Ascending aorta (tissue), 2 donors: ENCODE results near the gene ALS2. TPM values are rescaled to one million over a fixed set of nuclear protein-coding genes. Genes with fewer than 3 reads are reported as not detected.

Experiments
- DNase-seq, 2 donors: peaks; one replicate each; pipeline ENCODE4 v3.0.0-alpha.2; 2019; ENCODE audit warnings: low spot score in 2 of 2
- H3K27ac ChIP-seq, 2 donors: fragments of 200-600 bp; sonication (generic); one replicate each; pipeline ENCODE4 v1.5.1; 2016 to 2017; ENCODE audit warnings: mild to moderate bottlenecking in 1 of 2
- H3K27me3 ChIP-seq: fragments of 200-600 bp; sonication (generic); one replicate; pipeline ENCODE4 v1.5.1; 2017
- H3K36me3 ChIP-seq, 2 donors: fragments of 200-600 bp; sonication (generic); one replicate each; pipeline ENCODE4 v1.5.1; 2016
- H3K4me1 ChIP-seq, 2 donors: fragments of 200-600 bp; sonication (generic); one replicate each; pipeline ENCODE4 v1.5.1; 2016 to 2017; ENCODE audit warnings: mild to moderate bottlenecking in 1 of 2
- H3K4me3 ChIP-seq, 2 donors: fragments of 200-600 bp; sonication (generic); one replicate each; pipeline ENCODE4 v1.5.1; 2016 to 2017; ENCODE audit warnings: mild to moderate bottlenecking in 1 of 2
- H3K9me3 ChIP-seq, 2 donors: fragments of 200-600 bp; sonication (generic); one replicate each; pipeline ENCODE4 v1.5.1; 2016
- CTCF ChIP-seq, 3 experiments: fragments of 200-600 bp in 2 of 3; fragments of 450-650 bp in 1 of 3; sonication (generic) in 2 of 3; IDR thresholded peaks; one replicate each; pipeline ENCODE4 v1.5.1; 2016 to 2019; ENCODE audit warnings: antibody characterized with exemption in 3 of 3, mild to moderate bottlenecking in 1 of 3, moderate library complexity in 1 of 3
- intact Hi-C: fragments of 100-400 bp; cut with DNase I; formaldehyde crosslinking; loops from one replicate; pipeline ENCODE4 v1.15.1; 2023
- total RNA-seq: library from RNA; depleted of rRNA; stranded (reverse); fragments of >200 nt; gene quantifications from one replicate; pipeline ENCODE4 v1.1.0, GENCODE V29; 2016

ALS2 gene
- total RNA-seq, 1 donor from 2014 or later, result 6.5 TPM

- no peak for TF ChIP-seq CTCF (IDR thresholded peaks at IDR 0.05)
- H3K4me1 ChIP-seq, result peaks cover 0 to 7% of the 10 kb centered on the region in 2 donors
Observed at GRCh38 chr2:201775326-201775725, 5.4 kb downstream of the ALS2 start.

GRCh38 chr2:201774546-201774945, 6.2 kb downstream of the ALS2 start:
- Histone ChIP-seq H3K4me1 (peaks cover 0 to under 1% of the 10 kb centered on the region in 2 donors), H3K27me3 (no peaks in the 10 kb centered on the region), H3K9me3 (no peaks in the 10 kb centered on the region), H3K36me3 (no peaks in the 10 kb centered on the region), H3K4me3 (no peak overlapping the region), H3K27ac (no peak overlapping the region)
- no peak for DNase-seq
- intact Hi-C loops, result no loop called here
- TF ChIP-seq CTCF (IDR thresholded peaks at IDR 0.05), result no peak

More at GRCh38 chr2:201775326-201775725, 5.4 kb downstream of the ALS2 start:
- H3K9me3 ChIP-seq, result no peaks in the 10 kb centered on the region
- no peak for DNase-seq
- intact Hi-C loops, result no loop called here
- H3K4me3 ChIP-seq, result no peak overlapping the region
- no peaks in the 10 kb centered on the region for H3K36me3 ChIP-seq
- no peaks in the 10 kb centered on the region for H3K27me3 ChIP-seq
- H3K27ac ChIP-seq, result no peak overlapping the region

GRCh38 chr2:201773990-201774389, 6.7 kb downstream of the ALS2 start:
- DNase-seq, result no peak
- H3K27ac ChIP-seq, result no peak overlapping the region
- no peaks in the 10 kb centered on the region for H3K27me3 ChIP-seq
- no peaks in the 10 kb centered on the region for H3K36me3 ChIP-seq
- H3K4me3 ChIP-seq, result no peak overlapping the region
- H3K4me1 ChIP-seq, result no peaks in the 10 kb centered on the region
- H3K9me3 ChIP-seq, result no peaks in the 10 kb centered on the region
- TF ChIP-seq CTCF (IDR thresholded peaks at IDR 0.05), result no peak
- intact Hi-C loops, result no loop called here

- intact Hi-C loops, result no loop called here
- Histone ChIP-seq H3K27me3 (no peaks in the 10 kb centered on the region), H3K36me3 (peaks cover 0 to 10% of the 10 kb centered on the region in 2 donors), H3K27ac (no peak overlapping the region), H3K9me3 (no peaks in the 10 kb centered on the region), H3K4me1 (no peaks in the 10 kb centered on the region), H3K4me3 (no peak overlapping the region)
- DNase-seq, result no peak
- no peak for TF ChIP-seq CTCF (IDR thresholded peaks at IDR 0.05)
Observed at GRCh38 chr2:201769666-201770373, 10.9 kb downstream of the ALS2 start.

- intact Hi-C loops, result no loop called here
- no peaks in the 10 kb centered on the region for H3K27me3 ChIP-seq
- no peak for DNase-seq
- no peak overlapping the region for H3K27ac ChIP-seq
- no peak for TF ChIP-seq CTCF (IDR thresholded peaks at IDR 0.05)
- no peak overlapping the region for H3K4me3 ChIP-seq
- peaks cover 0 to 13% of the 10 kb centered on the region in 2 donors for H3K36me3 ChIP-seq
- no peaks in the 10 kb centered on the region for H3K4me1 ChIP-seq
- no peaks in the 10 kb centered on the region for H3K9me3 ChIP-seq
Observed at GRCh38 chr2:201768918-201769317, 11.8 kb downstream of the ALS2 start.
